DOHH2 (cell line): ENCODE results near the gene FOXD2.

Experiments
- EZH2phosphoT487 ChIP-seq: fragments of 200-600 bp; sonication (generic); IDR thresholded peaks from 2 replicates; pipeline ENCODE4 v1.6.1; 2017; ENCODE audit warnings: borderline replicate concordance, mild to moderate bottlenecking, antibody characterized with exemption, low read length, moderate library complexity, mixed read lengths
- TF ChIP-seq, protein P1 (sequence below): fragments of 200-600 bp; sonication (generic); IDR thresholded peaks from one replicate; pipeline ENCODE4 v1.5.1; 2014; ENCODE audit warnings: antibody characterized with exemption, mild to moderate bottlenecking, low read depth, low read length; ENCODE audit not compliant: poor library complexity, severe bottlenecking

DNA sequence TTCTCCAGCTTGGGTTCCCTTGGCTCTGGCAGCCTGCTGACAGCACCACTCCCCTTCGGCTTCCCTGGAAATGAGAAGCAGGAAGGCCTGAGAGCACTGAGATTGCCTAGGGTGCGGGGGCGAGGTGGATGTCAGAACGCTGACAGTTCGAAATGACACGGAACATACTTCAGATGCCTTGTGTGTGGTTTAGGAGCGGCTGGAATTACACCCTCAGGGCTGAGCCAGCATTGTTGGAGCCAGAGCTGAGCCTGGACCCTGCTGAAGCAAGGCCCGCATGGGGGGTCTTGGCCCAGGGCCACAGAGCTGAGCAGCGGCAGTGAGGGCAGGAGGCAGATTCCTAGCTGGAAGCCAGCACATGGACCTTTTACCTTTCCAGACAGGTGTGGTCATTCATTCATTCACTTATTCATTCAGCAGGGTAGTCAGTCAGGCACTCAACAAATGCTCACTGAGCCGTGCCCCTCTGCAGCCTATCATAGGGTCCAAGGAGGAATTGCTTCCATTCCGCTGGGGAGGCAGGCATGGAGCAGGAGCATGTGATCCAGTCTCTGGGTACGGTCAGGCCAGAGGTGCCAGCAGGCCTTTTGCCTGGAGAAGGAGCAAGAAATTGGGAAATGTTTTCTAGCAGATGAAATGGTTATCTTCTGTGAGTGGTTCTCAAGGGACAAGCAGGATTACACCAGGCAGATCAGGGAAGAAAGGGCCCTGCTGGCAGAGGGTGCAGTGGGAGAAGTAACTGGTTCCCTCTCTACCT lies 28.4 kb upstream of the FOXD2 start:
- TF ChIP-seq, protein P1, sequence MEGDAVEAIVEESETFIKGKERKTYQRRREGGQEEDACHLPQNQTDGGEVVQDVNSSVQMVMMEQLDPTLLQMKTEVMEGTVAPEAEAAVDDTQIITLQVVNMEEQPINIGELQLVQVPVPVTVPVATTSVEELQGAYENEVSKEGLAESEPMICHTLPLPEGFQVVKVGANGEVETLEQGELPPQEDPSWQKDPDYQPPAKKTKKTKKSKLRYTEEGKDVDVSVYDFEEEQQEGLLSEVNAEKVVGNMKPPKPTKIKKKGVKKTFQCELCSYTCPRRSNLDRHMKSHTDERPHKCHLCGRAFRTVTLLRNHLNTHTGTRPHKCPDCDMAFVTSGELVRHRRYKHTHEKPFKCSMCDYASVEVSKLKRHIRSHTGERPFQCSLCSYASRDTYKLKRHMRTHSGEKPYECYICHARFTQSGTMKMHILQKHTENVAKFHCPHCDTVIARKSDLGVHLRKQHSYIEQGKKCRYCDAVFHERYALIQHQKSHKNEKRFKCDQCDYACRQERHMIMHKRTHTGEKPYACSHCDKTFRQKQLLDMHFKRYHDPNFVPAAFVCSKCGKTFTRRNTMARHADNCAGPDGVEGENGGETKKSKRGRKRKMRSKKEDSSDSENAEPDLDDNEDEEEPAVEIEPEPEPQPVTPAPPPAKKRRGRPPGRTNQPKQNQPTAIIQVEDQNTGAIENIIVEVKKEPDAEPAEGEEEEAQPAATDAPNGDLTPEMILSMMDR: no peak
- TF ChIP-seq EZH2phosphoT487: no peak
